ENCODE measurements around the gene ANAPC2. TPM values are rescaled to one million over a fixed set of nuclear protein-coding genes. Genes with fewer than 3 reads are reported as not detected.

Gene ANAPC2
- total RNA-seq, 1 experiment from 2014 or later = 80.9 TPM

GRCh38 chr9:137158625-137159024 lies 29.7 kb downstream of the ANAPC2 start (continued):
- TF ChIP-seq ZNF532 (CRISPR knock-in tag; IDR thresholded peaks at IDR 0.05; ENCODE audit: borderline replicate concordance) (no peak), ZNF232 (CRISPR knock-in tag; IDR thresholded peaks at IDR 0.05) (no peak), ZNF423 (CRISPR knock-in tag; IDR thresholded peaks at IDR 0.05) (no peak), JUN (CRISPR knock-in tag; IDR thresholded peaks at IDR 0.05) (no peak), STAT6 (CRISPR knock-in tag; conservative IDR thresholded peaks at IDR 0.05; ENCODE audit: low read depth) (no peak), GTF2I (CRISPR knock-in tag; conservative IDR thresholded peaks at IDR 0.05) (no peak), ZNF396 (CRISPR knock-in tag; IDR thresholded peaks at IDR 0.05; ENCODE audit: borderline replicate concordance) (no peak), ZMAT4 (CRISPR knock-in tag; IDR thresholded peaks at IDR 0.05) (no peak), PRRX2 (CRISPR knock-in tag; IDR thresholded peaks at IDR 0.05) (no peak), USF1 (CRISPR knock-in tag; IDR thresholded peaks at IDR 0.05) (no peak), GABPB1 (CRISPR knock-in tag; IDR thresholded peaks at IDR 0.05) (no peak), HMGXB4 (CRISPR knock-in tag; IDR thresholded peaks at IDR 0.05) (no peak), FOXP1 (CRISPR knock-in tag; IDR thresholded peaks at IDR 0.05; ENCODE audit: borderline replicate concordance) (no peak), SOX15 (CRISPR knock-in tag; IDR thresholded peaks at IDR 0.05) (no peak), IRF2 (CRISPR knock-in tag; IDR thresholded peaks at IDR 0.05; ENCODE audit: borderline replicate concordance, low read depth) (no peak), E2F4 (CRISPR knock-in tag; IDR thresholded peaks at IDR 0.05; ENCODE audit: borderline replicate concordance, low read depth) (no peak)

Measured in WTC11 (cell line).